Mucosa of descending colon (tissue), 3 donors: ENCODE results near the gene PLEKHA7. TPM values are rescaled to one million over a fixed set of nuclear protein-coding genes. Genes with fewer than 3 reads are reported as not detected.
A peak's percentile ranks its signal among the peaks of the same experiment; 100 is the strongest.

Experiments
- ATAC-seq: fragments of 200-7000 bp; cut with Tn5 transposase; one replicate; pipeline ENCODE4 v1.9.1; 2020; ENCODE audit warnings: mild to moderate bottlenecking, moderate library complexity
- DNase-seq, 3 donors: peaks; one replicate each; pipeline ENCODE4 v3.0.0-alpha.2; 2020
- H3K36me3 ChIP-seq: fragments of 200-600 bp; one replicate; pipeline ENCODE4 v1.8.0; 2021; ENCODE audit warnings: low read depth, mild to moderate bottlenecking
- H3K4me1 ChIP-seq: fragments of 200-600 bp; one replicate; pipeline ENCODE4 v1.8.0; 2021; ENCODE audit warnings: low read depth, mild to moderate bottlenecking
- H3K4me3 ChIP-seq: fragments of 200-600 bp; one replicate; pipeline ENCODE4 v1.8.0; 2021; ENCODE audit warnings: mild to moderate bottlenecking
- H3K9me3 ChIP-seq: fragments of 200-600 bp; one replicate; pipeline ENCODE4 v1.8.0; 2021; ENCODE audit warnings: mild to moderate bottlenecking
- intact Hi-C, 2 donors: fragments of 100-400 bp; cut with DNase I in 1 of 2; cut with micrococcal nuclease in 1 of 2; formaldehyde crosslinking; loops; one replicate each; pipeline versions ENCODE4 v1.11.0 to v1.11.1; 2022; cut with DNase I, micrococcal nuclease
- total RNA-seq, 3 donors: library from RNA; stranded (reverse); fragmentation: NEBNext Ultra II Directional in 2 of 3; extraction: Animal tissue kit (Norgen Biotek cat#: 25700) in 2 of 3; gene quantifications; one replicate each; pipeline versions ENCODE4 v1.2.1 to v1.2.4, GENCODE V29; 2021 to 2023
- TF ChIP-seq, protein P1 (sequence below): fragments of 200-600 bp; IDR thresholded peaks from one replicate; pipeline ENCODE4 v1.8.0; 2022; ENCODE audit warnings: antibody characterized with exemption, mild to moderate bottlenecking
- donor health status: DM: no; HTN: no; CAD: no; lungs with moderate emphysema.
- donor health status: DM: no; HTN: no; CAD: no.
- donor health status: DM: no; HTN: yes; CAD: no.

Gene PLEKHA7
- total RNA-seq, 3 donors from 2014 or later, result 67.0 to 120 (median 99.6) TPM

DNA sequence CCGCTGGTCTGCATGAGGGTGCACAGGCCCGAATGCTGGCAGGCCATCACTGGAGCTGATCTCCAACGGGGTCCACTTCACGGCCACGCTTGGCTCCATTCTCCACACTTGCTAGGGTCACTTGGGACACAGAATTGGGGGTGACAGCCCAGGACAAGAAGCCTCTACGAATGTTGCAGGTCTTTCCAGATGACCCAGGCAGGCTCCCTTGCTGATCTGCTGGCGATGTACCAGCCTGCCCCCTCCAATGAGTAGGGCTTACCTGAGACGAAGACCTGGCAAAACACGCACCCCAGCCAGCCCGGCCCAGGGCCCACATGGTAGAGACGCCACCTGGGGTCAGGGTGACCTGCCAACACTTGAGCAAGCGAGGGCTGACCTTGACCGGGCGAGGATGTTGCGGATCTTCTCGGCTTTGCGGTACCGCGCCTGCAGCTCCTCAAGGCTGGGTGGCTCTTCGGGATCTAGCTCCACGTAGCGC lies 230.9 kb downstream of the PLEKHA7 start:
- H3K9me3 ChIP-seq, result no peaks in the 10 kb centered on the region
- H3K4me3 ChIP-seq, result no peak overlapping the region
- DNase-seq, result no peak
- ATAC-seq, result no peak
- no peaks in the 10 kb centered on the region for H3K4me1 ChIP-seq
- intact Hi-C loops, result no loop called here
- TF ChIP-seq, protein P1, sequence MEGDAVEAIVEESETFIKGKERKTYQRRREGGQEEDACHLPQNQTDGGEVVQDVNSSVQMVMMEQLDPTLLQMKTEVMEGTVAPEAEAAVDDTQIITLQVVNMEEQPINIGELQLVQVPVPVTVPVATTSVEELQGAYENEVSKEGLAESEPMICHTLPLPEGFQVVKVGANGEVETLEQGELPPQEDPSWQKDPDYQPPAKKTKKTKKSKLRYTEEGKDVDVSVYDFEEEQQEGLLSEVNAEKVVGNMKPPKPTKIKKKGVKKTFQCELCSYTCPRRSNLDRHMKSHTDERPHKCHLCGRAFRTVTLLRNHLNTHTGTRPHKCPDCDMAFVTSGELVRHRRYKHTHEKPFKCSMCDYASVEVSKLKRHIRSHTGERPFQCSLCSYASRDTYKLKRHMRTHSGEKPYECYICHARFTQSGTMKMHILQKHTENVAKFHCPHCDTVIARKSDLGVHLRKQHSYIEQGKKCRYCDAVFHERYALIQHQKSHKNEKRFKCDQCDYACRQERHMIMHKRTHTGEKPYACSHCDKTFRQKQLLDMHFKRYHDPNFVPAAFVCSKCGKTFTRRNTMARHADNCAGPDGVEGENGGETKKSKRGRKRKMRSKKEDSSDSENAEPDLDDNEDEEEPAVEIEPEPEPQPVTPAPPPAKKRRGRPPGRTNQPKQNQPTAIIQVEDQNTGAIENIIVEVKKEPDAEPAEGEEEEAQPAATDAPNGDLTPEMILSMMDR, result no peak
- H3K36me3 ChIP-seq, result no peaks in the 10 kb centered on the region

DNA sequence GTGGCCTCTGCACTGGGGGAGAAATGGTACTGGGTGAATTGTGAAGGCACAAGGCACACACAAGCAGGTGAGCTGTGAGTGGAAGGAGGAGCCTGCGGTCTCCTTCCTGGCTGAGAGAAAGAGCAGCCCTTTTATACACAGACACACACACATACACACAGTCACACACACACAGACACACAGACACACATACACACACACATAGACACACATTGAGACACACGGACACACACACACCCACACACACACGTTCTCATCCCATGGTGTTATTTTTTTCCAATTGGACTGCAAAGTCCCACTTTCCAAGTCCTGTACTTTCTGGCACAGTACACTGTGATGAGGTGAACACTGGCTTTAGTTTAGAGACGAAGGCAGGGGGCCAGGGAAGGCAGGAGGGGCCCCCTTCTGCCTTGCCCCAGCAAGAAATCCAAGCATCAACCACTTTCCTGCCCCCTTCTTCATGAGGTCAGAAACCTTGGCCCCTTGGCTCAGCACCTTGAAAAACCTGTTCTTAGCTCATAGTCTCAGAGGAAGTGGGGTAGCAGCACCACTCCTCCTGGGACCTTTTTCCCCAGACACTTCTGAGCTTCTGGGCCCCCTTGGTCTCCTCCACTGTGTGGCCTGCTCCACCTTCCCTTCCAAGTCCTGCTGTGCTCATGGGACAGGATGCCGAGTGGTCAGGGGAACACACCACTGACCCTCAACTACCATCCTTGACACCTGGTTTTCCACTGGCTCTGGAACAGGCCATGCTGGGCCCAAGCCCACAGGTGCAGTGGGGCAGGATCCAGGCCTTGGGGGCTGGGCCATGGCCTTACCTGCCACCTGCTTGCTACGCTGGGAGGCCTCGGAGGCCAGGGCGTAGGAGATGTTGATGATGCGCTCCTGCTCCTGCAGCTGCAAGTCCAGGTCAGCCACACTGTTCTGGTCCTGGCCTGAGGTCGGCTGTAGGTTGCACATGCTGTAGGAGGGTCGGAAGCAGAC lies 232.0 kb downstream of the PLEKHA7 start:
- no peaks in the 10 kb centered on the region for H3K4me1 ChIP-seq
- intact Hi-C loops, result no loop called here
- TF ChIP-seq, protein P1, result no peak
- H3K4me3 ChIP-seq, result no peak overlapping the region
- ATAC-seq (no peak), DNase-seq (no peak)
- no peaks in the 10 kb centered on the region for H3K36me3 ChIP-seq
- H3K9me3 ChIP-seq, result no peaks in the 10 kb centered on the region

DNA sequence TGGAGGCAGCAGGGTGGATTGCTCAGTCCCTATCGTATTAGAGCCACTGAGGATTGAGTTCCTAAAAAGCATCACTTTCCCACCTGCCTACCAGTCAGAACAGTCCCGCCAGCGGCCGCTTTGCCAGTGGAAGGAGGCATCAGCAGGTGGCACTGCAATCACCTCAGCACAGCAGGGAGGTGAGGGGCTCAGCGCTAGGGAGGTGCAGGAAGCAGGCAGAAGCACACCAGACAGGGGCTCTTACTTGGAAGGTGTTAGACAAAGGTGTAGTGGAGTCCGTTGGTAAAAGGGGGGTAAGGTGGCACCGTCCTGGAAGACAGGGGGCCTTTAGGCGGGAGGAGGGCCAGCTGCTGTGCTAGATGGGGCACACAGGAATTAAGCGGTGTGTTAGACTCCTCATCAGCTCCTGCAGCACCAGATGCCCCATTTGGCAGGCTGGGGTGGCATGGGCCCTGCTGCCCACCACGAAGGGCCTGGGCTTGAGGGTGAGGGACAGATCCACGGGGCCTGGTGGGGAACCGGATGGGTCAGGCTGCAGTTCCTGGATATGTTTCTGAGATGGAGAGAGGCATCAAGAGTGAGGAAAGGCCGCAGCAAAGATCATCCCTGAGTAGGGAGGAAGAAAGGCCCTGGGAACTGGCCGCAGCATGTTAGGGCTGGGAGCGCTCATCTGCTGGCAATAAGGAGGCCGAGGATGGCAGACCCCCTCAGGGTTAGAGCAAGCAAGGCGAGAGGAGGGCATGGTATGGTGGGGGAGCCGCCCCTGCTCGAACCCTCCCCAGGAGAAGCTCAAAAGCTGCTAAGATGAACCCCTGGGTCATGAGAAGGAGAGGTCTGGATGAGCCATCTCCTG lies 233.3 kb downstream of the PLEKHA7 start:
- TF ChIP-seq, protein P1, result no peak
- H3K4me1 ChIP-seq, result no peaks in the 10 kb centered on the region
- H3K4me3 ChIP-seq, result no peak overlapping the region
- intact Hi-C loops, result no loop called here
- ATAC-seq (no peak), DNase-seq (no peak)
- H3K36me3 ChIP-seq, result no peaks in the 10 kb centered on the region
- no peaks in the 10 kb centered on the region for H3K9me3 ChIP-seq

DNA sequence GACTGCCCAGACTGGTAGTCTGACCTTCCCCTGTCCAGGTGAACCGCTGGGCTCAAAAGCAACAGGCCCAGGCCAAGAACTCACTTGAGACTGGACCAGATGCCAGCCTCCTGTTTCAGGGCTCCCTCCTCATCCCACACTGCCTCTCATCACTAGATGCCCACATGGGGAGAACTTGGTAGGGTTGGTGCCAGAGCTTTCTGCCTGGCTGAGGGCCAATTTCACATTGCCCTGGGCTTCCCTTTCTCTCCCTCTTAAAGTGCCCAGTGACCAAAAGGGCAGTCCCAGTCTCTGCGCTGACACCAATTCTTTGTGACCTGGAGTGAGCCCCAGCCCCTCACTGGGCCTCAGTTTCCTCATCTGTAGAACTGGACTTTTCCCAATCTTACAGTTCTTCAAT lies 234.1 kb downstream of the PLEKHA7 start:
- H3K4me1 ChIP-seq, result no peaks in the 10 kb centered on the region
- TF ChIP-seq, protein P1, result no peak
- no peak for ATAC-seq
- H3K36me3 ChIP-seq, result no peaks in the 10 kb centered on the region
- no peak overlapping the region for H3K4me3 ChIP-seq
- intact Hi-C loops, result no loop called here
- H3K9me3 ChIP-seq, result no peaks in the 10 kb centered on the region
- DNase-seq, result no peak

DNA sequence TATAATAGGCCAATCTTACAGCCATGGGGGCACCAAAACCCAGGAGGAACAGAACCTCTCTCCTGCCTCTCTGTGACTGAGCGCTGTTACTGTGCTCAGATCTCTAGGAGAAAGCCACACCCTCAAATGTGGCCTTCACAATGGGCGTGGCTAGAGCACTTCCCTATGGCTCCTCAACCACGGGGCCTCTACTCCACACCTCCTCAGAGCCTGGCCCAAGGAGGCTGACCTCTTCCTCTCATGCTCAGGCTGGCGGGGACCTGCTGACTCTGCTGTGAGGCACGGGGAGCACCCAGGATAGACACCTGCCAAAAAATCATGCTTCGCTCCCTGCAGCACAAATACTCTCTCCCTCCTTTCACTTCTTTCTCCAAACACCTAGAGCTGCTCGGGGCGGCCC lies 234.8 kb downstream of the PLEKHA7 start:
- ATAC-seq (peak; percentile 94), DNase-seq (peak; percentile 63 to 74 (median 70))
- no peak overlapping the region for H3K4me3 ChIP-seq
- intact Hi-C loops, result no loop called here
- TF ChIP-seq, protein P1, result no peak
- no peaks in the 10 kb centered on the region for H3K9me3 ChIP-seq
- H3K36me3 ChIP-seq, result no peaks in the 10 kb centered on the region
- no peaks in the 10 kb centered on the region for H3K4me1 ChIP-seq
